Neuronal stem cell (in vitro differentiated cells): ENCODE results near the gene TMEM190.

ENCODE experiments used
- DNase-seq: peaks from one replicate; pipeline ENCODE4 v3.0.0-alpha.2; 2013; ENCODE audit warnings: low spot score
- H2AFZ ChIP-seq: one replicate; pipeline ENCODE4 v1.6.1; 2013; ENCODE audit warnings: mild to moderate bottlenecking, low read length, inconsistent platforms
- H2AK5ac ChIP-seq: 2 replicates; pipeline ENCODE4 v1.6.1; 2013; ENCODE audit warnings: low read depth, mild to moderate bottlenecking, inconsistent platforms, low read length, moderate library complexity, mixed read lengths
- H2BK120ac ChIP-seq: 2 replicates; pipeline ENCODE4 v1.6.1; 2013; ENCODE audit warnings: low read depth, mild to moderate bottlenecking, inconsistent platforms, low read length, moderate library complexity, mixed read lengths
- H2BK12ac ChIP-seq: one replicate; pipeline ENCODE4 v1.6.1; 2013; ENCODE audit warnings: low read length, inconsistent platforms
- H2BK15ac ChIP-seq: 2 replicates; pipeline ENCODE4 v1.6.1; 2013; ENCODE audit warnings: mild to moderate bottlenecking, low read length, inconsistent platforms, mixed read lengths
- H2BK5ac ChIP-seq: one replicate; pipeline ENCODE4 v1.6.1; 2013; ENCODE audit warnings: inconsistent platforms, mild to moderate bottlenecking, low read length, moderate library complexity
- H3K14ac ChIP-seq: one replicate; pipeline ENCODE4 v1.6.1; 2013; ENCODE audit warnings: low read length, inconsistent platforms
- H3K18ac ChIP-seq: 2 replicates; pipeline ENCODE4 v1.6.1; 2013; ENCODE audit warnings: low read length, inconsistent platforms
- H3K23ac ChIP-seq: 2 replicates; pipeline ENCODE4 v1.6.1; 2013; ENCODE audit warnings: low read depth, mild to moderate bottlenecking, mixed read lengths, low read length, inconsistent platforms; ENCODE audit not compliant: poor library complexity
- H3K27ac ChIP-seq: replicated peaks from 3 replicates; pipeline ENCODE4 v1.5.1; 2013; ENCODE audit warnings: low read length, inconsistent platforms
- H3K27me3 ChIP-seq, 3 experiments: 2 replicates each; pipeline ENCODE4 v1.6.1; 2013; ENCODE audit warnings: low read length in 3 of 3, mild to moderate bottlenecking in 2 of 3, inconsistent platforms in 1 of 3, low read depth in 1 of 3, mixed read lengths in 1 of 3, moderate library complexity in 1 of 3; ENCODE audit not compliant: control insufficient read depth in 3 of 3, insufficient read depth in 3 of 3
- H3K36me3 ChIP-seq, 2 donors: replicated peaks in 1 of 2; 2 replicates each; pipeline ENCODE4 v1.6.1; 2013; ENCODE audit warnings: low read length in 2 of 2; ENCODE audit not compliant: control insufficient read depth in 2 of 2, insufficient read depth in 2 of 2
- H3K4ac ChIP-seq: 2 replicates; pipeline ENCODE4 v1.6.1; 2013; ENCODE audit warnings: inconsistent platforms, mild to moderate bottlenecking, low read length, moderate library complexity
- H3K4me1 ChIP-seq, 2 donors: 1 replicate in 1 of 2; 2 replicates in 1 of 2; pipeline ENCODE4 v1.6.1; 2013; ENCODE audit warnings: low read length in 2 of 2, low read depth in 1 of 2; ENCODE audit not compliant: control insufficient read depth in 2 of 2, insufficient read depth in 1 of 2
- H3K4me2 ChIP-seq: one replicate; pipeline ENCODE4 v1.6.1; 2013; ENCODE audit warnings: mild to moderate bottlenecking, low read length, inconsistent platforms; ENCODE audit not compliant: insufficient read depth, poor library complexity, severe bottlenecking
- H3K4me3 ChIP-seq, 2 donors: 2 replicates each; pipeline ENCODE4 v1.5.1; 2013; ENCODE audit warnings: low read length in 2 of 2, mild to moderate bottlenecking in 2 of 2, inconsistent platforms in 1 of 2, moderate library complexity in 1 of 2
- H3K79me1 ChIP-seq: one replicate; pipeline ENCODE4 v1.6.1; 2013; ENCODE audit warnings: low read depth, mild to moderate bottlenecking, inconsistent platforms, low read length, moderate library complexity
- H3K9ac ChIP-seq: one replicate; pipeline ENCODE4 v1.6.1; 2013; ENCODE audit warnings: mild to moderate bottlenecking, low read depth, low read length, inconsistent platforms; ENCODE audit not compliant: poor library complexity
- H3K9me3 ChIP-seq, 2 donors: replicated peaks in 1 of 2; 2 replicates each; pipeline versions ENCODE3 to v1.6.1; 2013; ENCODE audit warnings: low read length in 2 of 2, mild to moderate bottlenecking in 2 of 2, inconsistent platforms in 1 of 2, low read depth in 1 of 2, mixed read lengths in 1 of 2, moderate library complexity in 1 of 2; ENCODE audit not compliant: control insufficient read depth in 2 of 2, insufficient read depth in 1 of 2
- H4K8ac ChIP-seq: one replicate; pipeline ENCODE4 v1.6.1; 2013; ENCODE audit warnings: low read depth, mild to moderate bottlenecking, inconsistent platforms, low read length, moderate library complexity
- H4K91ac ChIP-seq: one replicate; pipeline ENCODE4 v1.6.1; 2013; ENCODE audit warnings: low read length, low read depth, mild to moderate bottlenecking, inconsistent platforms; ENCODE audit not compliant: poor library complexity
- WGBS, 2 donors: extraction: QIAGEN DNeasy Blood & Tissue Kit; methylation state at CpG; one replicate each; pipeline ENCODE4 v1.1.7; 2013; ENCODE audit warnings: missing lambda C conversion rate in 2 of 2, mixed read lengths in 1 of 2; ENCODE audit not compliant: insufficient read length in 2 of 2, insufficient replicate concordance in 1 of 2; ENCODE audit errors: extremely low coverage in 2 of 2; 5-methylcytosine and 5-hydroxymethylcytosine counted together

Gene TMEM190

DNA sequence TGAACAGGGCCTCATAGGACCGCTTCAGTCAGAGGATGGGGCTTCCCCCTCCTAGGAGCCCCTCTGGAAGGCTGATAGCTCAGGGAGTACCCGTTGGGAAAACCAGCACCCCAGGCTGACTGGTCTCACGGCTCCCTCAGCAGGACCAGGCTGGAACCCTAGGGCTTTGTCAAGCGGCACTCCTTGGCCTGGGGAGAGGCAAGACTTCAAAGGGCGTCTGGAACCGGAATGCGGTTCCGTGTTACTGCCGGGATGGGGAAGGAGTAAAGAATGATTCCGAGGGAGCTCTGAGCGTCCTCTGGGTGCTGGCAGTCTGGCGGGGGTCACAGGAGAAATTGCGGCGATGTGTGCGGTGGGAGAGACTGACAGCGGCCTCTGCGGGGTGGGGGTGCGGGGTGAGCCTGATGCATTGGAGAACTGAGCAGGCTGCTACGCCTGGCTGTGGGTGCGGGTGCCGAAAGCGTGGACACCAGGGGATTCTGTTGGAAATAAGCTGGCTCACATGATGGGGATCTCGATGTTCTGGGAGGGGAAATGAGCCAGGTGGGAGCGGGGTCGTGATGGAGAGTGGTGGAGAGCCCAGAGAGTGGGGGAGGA, 24.0 kb upstream of the TMEM190 start:
- H3K9me3 ChIP-seq: peaks cover 0 to 2% of the 10 kb centered on the region in 2 donors
- H3K18ac ChIP-seq: no peak overlapping the region
- H3K9ac ChIP-seq: no peak overlapping the region
- peak overlapping the region; percentile 36 for H2AK5ac ChIP-seq
- H3K27ac ChIP-seq: no peak overlapping the region
- H3K14ac ChIP-seq: no peak overlapping the region
- no peaks in the 10 kb centered on the region for H3K79me1 ChIP-seq
- H3K27me3 ChIP-seq: peaks cover 7 to 59% (median 56%) of the 10 kb centered on the region in 3 experiments
- WGBS, 2 donors: no CpG with 5 or more reads among the region's 25 CpGs
- no peak for DNase-seq
- no peak overlapping the region for H4K91ac ChIP-seq
- no peak overlapping the region for H3K4ac ChIP-seq
- H2BK15ac ChIP-seq: peak overlapping the region; percentile 17
- no peak overlapping the region for H4K8ac ChIP-seq
- H2BK5ac ChIP-seq: no peak overlapping the region
- H3K36me3 ChIP-seq: peaks cover 2 to 6% of the 10 kb centered on the region in 2 donors
- H3K4me1 ChIP-seq: peaks cover 18 to 24% of the 10 kb centered on the region in 2 donors
- H3K4me3 ChIP-seq: no peak overlapping the region
- H2BK12ac ChIP-seq: no peak overlapping the region
- H3K23ac ChIP-seq: no peak overlapping the region
- H2AFZ ChIP-seq: no peak overlapping the region
- no peak overlapping the region for H3K4me2 ChIP-seq
- H2BK120ac ChIP-seq: no peak overlapping the region

DNA sequence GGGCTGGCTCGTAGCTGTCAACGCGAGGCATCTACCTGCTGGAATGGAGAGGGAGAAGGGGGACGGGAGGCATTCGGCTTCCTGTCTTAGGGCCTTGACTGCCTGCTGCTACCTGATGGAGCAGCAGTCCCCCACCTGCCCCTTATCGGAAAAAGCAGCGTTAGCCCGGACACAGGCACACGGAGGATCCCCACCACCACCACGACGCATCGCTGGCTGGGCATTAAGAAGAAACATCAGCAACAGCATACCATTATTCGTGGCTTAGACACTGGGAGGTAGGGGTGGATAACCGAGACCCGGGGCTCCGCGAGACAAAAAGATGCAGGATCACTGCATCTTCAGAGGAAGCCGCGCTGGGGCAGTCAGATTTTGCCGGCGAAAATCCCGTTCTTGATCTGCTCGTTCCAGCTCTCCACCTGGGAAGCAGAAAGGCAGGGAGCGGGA, 23.2 kb upstream of the TMEM190 start:
- Histone ChIP-seq H3K23ac (peak overlapping the region; percentile 75), H3K18ac (peak overlapping the region; percentile 96), H4K91ac (no peak overlapping the region), H2BK5ac (no peak overlapping the region), H3K4ac (no peak overlapping the region), H3K14ac (no peak overlapping the region), H4K8ac (no peak overlapping the region), H3K27ac (no peak overlapping the region), H3K79me1 (no peaks in the 10 kb centered on the region), H2AK5ac (no peak overlapping the region), H2BK12ac (no peak overlapping the region), H3K4me1 (peaks cover 11 to 16% of the 10 kb centered on the region in 2 donors), H3K9ac (peak overlapping the region; percentile 92), H3K36me3 (peaks cover 0 to 4% of the 10 kb centered on the region in 2 donors), H2BK15ac (peak overlapping the region; percentile 41), H2AFZ (peak overlapping the region; percentile 90), H3K9me3 (no peaks in the 10 kb centered on the region), H3K4me2 (peak overlapping the region; percentile 80), H2BK120ac (no peak overlapping the region), H3K4me3 (peak overlapping the region; percentile 44 to 81), H3K27me3 (peaks cover 7 to 59% (median 56%) of the 10 kb centered on the region in 3 experiments)
- no CpG with 5 or more reads among the region's 24 CpGs for WGBS, 2 donors
- no peak for DNase-seq

GRCh38 chr19:55353803-55354697, 22.6 kb upstream of the TMEM190 start:
- peak overlapping the region; percentile 44 for H3K14ac ChIP-seq
- peak overlapping the region; percentile 80 for H3K4me2 ChIP-seq
- H2BK15ac ChIP-seq: peak overlapping the region; percentile 84
- H2AFZ ChIP-seq: peak overlapping the region; percentile 90
- H2AK5ac ChIP-seq: peak overlapping the region; percentile 89
- H3K9me3 ChIP-seq: no peaks in the 10 kb centered on the region
- no peak overlapping the region for H2BK12ac ChIP-seq
- peaks cover 7 to 12% of the 10 kb centered on the region in 2 donors for H3K4me1 ChIP-seq
- peak overlapping the region; percentile 44 to 81 for H3K4me3 ChIP-seq
- no peak overlapping the region for H4K91ac ChIP-seq
- no peak overlapping the region for H3K27ac ChIP-seq
- H4K8ac ChIP-seq: no peak overlapping the region
- no CpG with 5 or more reads among the region's 72 CpGs for WGBS, 2 donors
- H3K27me3 ChIP-seq: peaks cover 7 to 65% (median 56%) of the 10 kb centered on the region in 3 experiments
- H3K36me3 ChIP-seq: no peaks in the 10 kb centered on the region
- H3K23ac ChIP-seq: peak overlapping the region; percentile 75
- H3K4ac ChIP-seq: no peak overlapping the region
- no peaks in the 10 kb centered on the region for H3K79me1 ChIP-seq
- H2BK120ac ChIP-seq: no peak overlapping the region
- no peak for DNase-seq
- peak overlapping the region; percentile 35 for H2BK5ac ChIP-seq
- H3K18ac ChIP-seq: peak overlapping the region; percentile 96
- peak overlapping the region; percentile 92 for H3K9ac ChIP-seq
